ENCODE results near the gene R3HDM2.

The R3HDM2 gene

DNA sequence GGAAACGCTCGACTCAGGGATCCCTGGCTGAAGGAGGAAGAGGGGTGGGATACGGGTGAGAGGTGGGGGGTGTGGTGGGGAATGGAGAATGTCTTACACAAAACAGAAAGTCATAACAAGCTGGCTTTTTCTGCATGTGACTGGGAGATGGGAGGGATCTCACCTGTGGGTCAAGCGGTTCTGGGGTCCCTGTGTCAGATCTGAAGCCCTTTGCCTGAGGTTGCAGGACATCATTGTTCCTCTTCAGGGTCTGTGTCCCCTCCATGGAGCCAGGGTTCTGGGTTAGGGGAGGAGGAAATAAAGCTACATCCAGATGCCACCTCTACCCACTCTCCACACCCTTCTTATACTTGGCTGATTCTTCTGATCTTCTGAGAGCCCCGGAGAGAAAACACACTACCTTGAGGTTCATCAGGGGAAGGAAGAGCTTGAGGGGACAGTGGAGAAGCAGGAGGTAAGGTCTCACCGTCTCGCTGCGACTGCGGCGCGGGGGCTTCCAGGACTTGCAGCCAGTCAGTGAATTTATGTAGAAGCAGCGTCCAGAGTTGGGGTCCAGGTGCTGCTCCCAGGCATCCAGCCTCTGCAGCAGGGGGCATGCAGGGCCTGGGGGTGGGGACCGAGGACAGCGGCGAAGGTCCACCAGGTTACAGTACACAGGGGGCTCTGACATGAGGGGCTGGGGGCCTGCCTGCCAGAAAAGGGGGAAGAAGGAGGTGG lies 46.3 kb upstream of the R3HDM2 start:
- TF ChIP-seq POLR2AphosphoS5 (IDR thresholded peaks at IDR 0.05; ENCODE audit: low read depth, low read length): no peak
- TF ChIP-seq TAF1 (IDR thresholded peaks at IDR 0.05; ENCODE audit: borderline replicate concordance, insufficient read depth, low read length): no peak
- TF ChIP-seq FOXP2 (optimal IDR thresholded peaks at IDR 0.05; ENCODE audit: borderline replicate concordance, extremely low read depth, extremely low read length, insufficient read depth): no peak
- TF ChIP-seq SIN3A (IDR thresholded peaks at IDR 0.05; ENCODE audit: borderline replicate concordance, insufficient read depth, low read length): no peak
- TF ChIP-seq, protein P1, sequence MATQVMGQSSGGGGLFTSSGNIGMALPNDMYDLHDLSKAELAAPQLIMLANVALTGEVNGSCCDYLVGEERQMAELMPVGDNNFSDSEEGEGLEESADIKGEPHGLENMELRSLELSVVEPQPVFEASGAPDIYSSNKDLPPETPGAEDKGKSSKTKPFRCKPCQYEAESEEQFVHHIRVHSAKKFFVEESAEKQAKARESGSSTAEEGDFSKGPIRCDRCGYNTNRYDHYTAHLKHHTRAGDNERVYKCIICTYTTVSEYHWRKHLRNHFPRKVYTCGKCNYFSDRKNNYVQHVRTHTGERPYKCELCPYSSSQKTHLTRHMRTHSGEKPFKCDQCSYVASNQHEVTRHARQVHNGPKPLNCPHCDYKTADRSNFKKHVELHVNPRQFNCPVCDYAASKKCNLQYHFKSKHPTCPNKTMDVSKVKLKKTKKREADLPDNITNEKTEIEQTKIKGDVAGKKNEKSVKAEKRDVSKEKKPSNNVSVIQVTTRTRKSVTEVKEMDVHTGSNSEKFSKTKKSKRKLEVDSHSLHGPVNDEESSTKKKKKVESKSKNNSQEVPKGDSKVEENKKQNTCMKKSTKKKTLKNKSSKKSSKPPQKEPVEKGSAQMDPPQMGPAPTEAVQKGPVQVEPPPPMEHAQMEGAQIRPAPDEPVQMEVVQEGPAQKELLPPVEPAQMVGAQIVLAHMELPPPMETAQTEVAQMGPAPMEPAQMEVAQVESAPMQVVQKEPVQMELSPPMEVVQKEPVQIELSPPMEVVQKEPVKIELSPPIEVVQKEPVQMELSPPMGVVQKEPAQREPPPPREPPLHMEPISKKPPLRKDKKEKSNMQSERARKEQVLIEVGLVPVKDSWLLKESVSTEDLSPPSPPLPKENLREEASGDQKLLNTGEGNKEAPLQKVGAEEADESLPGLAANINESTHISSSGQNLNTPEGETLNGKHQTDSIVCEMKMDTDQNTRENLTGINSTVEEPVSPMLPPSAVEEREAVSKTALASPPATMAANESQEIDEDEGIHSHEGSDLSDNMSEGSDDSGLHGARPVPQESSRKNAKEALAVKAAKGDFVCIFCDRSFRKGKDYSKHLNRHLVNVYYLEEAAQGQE (IDR thresholded peaks at IDR 0.05; ENCODE audit: insufficient read depth in 1 of 2, low read depth in 2 of 2, low read length in 2 of 2): no peak

DNA sequence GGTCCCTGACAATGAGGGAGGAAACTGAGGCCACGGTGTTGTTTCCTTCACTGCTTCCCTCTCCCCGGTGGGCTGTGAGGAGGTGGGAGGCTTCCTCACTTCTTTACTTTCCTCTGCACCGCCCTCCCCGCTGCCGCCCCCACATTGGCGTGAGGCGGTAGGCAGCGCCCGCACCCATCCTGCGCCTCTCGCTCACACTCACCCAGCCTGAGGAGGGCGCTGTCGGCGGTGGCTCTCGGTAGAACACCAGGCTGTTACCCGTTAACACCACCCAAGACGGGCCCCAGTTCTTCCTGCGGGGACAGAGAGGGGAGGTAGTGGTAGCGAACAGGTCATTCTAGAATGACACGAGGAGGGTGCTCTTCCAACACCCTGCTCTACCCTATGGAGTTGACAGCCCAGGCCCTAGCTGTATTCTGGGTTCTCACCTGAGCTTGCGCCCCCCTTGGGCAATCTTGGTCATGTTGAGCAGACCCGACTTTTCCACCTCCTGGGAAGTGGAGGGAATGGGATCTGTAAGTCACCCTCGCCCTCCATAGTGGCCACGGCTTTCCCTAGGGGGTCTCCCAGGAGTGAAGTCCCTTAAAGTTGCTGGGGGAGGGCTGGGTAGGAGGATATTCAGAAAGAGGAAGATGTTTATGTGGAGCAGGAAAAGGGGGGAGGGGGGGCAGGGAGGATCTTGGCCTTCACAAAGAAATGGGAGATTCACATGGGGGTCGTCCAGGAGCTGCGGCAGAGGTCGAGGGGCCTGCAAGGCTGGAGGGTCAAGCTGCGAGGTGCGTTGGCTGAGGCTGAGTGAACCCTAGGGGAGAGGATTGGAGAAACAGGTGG lies 45.5 kb upstream of the R3HDM2 start:
- TF ChIP-seq FOXP2 (optimal IDR thresholded peaks at IDR 0.05; ENCODE audit: borderline replicate concordance, extremely low read depth, extremely low read length, insufficient read depth) (no peak), TAF1 (IDR thresholded peaks at IDR 0.05; ENCODE audit: borderline replicate concordance, insufficient read depth, low read length) (no peak), POLR2AphosphoS5 (IDR thresholded peaks at IDR 0.05; ENCODE audit: low read depth, low read length) (no peak), SIN3A (IDR thresholded peaks at IDR 0.05; ENCODE audit: borderline replicate concordance, insufficient read depth, low read length) (no peak)
- TF ChIP-seq, protein P1 (IDR thresholded peaks at IDR 0.05; ENCODE audit: insufficient read depth in 1 of 2, low read depth in 2 of 2, low read length in 2 of 2): no peak

DNA sequence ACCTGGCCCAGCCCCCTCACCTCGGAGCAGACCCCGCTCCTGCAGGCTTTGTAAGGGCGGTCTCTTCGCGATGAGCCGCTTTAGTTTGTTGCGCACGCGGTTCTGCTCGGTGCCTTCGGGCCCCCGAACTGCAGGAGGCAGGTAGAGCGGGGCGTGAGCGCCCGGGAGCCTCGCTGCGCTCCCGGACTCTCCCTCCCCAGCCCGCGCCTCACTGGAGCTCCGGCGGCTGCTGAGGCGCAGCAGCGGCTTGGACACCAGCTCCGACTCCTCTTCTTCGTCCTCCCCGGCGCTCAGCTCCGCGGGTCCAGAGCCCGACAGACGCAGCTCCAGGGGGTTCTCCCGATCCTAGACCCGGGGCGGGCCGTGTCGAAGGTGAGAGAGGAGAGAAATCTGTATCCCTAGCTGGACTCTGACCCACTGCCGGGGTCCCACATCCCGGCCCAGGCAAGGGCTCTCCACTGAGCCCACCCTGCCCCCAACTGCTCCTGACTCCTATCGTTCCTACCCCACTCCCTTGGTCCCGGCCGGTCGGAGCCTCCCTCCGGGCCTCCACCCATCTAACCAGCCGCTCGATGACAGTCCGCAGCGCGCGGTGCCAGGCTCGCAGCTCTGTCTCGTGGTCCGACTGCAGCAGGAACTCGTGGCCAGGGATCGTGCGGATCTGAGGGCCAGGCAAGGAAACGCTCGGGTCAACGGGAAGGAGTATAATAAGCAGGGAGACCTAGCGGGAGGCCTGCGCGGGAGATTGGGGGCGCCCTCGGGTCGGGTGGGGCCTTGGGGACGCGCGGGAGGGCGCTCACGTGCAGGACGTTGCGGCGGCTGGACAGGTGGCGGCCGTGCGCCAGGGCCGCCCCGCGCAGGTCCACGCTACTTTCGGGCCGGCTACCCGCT lies 44.7 kb upstream of the R3HDM2 start:
- TF ChIP-seq, protein P1 (IDR thresholded peaks at IDR 0.05; ENCODE audit: insufficient read depth in 1 of 2, low read depth in 2 of 2, low read length in 2 of 2): no peak
- TF ChIP-seq FOXP2 (optimal IDR thresholded peaks at IDR 0.05; ENCODE audit: borderline replicate concordance, extremely low read depth, extremely low read length, insufficient read depth): no peak

DNA sequence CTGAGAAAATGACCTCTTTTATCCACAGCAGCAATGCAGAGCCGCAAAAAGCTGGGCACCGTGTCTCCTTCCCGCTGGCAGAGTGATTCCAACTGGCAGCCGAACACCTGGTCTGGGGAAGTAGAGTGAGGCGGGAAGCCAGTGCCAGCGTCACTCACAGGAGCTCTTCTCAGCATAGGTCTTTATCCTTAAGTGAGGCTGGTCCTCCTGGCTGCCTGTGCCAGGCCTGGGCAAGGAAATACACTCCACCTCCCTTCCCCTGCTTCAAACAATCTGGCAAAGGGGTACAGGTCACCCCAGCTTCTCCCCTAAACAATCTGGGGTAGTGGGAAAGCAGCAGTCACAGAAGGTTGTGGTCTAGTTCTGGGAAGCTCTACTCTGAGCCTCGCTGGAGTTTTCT lies 44.0 kb upstream of the R3HDM2 start:
- TF ChIP-seq SIN3A (IDR thresholded peaks at IDR 0.05; ENCODE audit: borderline replicate concordance, insufficient read depth, low read length) (no peak), POLR2AphosphoS5 (IDR thresholded peaks at IDR 0.05; ENCODE audit: low read depth, low read length) (no peak), TAF1 (IDR thresholded peaks at IDR 0.05; ENCODE audit: borderline replicate concordance, insufficient read depth, low read length) (no peak), FOXP2 (optimal IDR thresholded peaks at IDR 0.05; ENCODE audit: borderline replicate concordance, extremely low read depth, extremely low read length, insufficient read depth) (no peak)
- TF ChIP-seq, protein P1 (IDR thresholded peaks at IDR 0.05; ENCODE audit: insufficient read depth in 1 of 2, low read depth in 2 of 2, low read length in 2 of 2): no peak

Data from PFSK-1 (cell line).